Measurements from ENCODE around the gene HM13. TPM values are rescaled to one million over a fixed set of nuclear protein-coding genes. Genes with fewer than 3 reads are reported as not detected.

Gene HM13
- total and polyA plus RNA-seq, 2 of the 13 experiments (the other 11 are each of a cell fraction or from before 2014, with no cell fraction given), result 118 to 243 TPM

GRCh38 chr20:31522731-31523130 is 8.5 kb downstream of the HM13 start:
- peaks cover 47% of the 10 kb centered on the region for H4K20me1 ChIP-seq (ENCODE audit: insufficient read depth, low read length)
- H3K79me2 ChIP-seq (ENCODE audit: insufficient read depth, low read length), result peaks cover 56% of the 10 kb centered on the region
- FAIRE-seq (no peak), DNase-seq (ENCODE audit: low spot score) (no peak), ATAC-seq (no peak)
- H3K27ac ChIP-seq (ENCODE audit: extremely low read length, insufficient read depth, low read length), result no peak overlapping the region
- intact Hi-C loops (cut with micrococcal nuclease; ENCODE audit: unreplicated experiment), result no loop called here
- TF ChIP-seq U2AF2 (IDR thresholded peaks at IDR 0.05; ENCODE audit: low read depth, low read length) (no peak), ATF7 (IDR thresholded peaks at IDR 0.05) (0 out of 2 replicates have a peak, but pooled peaks have one; percentile 13), ATF7 (CRISPR knock-in tag; IDR thresholded peaks at IDR 0.05) (no peak), CEBPB (IDR thresholded peaks at IDR 0.05; ENCODE audit: borderline replicate concordance, low read depth, low read length) (0 out of 2 replicates have a peak, but pooled peaks have one; percentile 51), CEBPG (CRISPR knock-in tag; IDR thresholded peaks at IDR 0.05) (0 out of 2 replicates have a peak, but pooled peaks have one; percentile 4)
- ChIA-PET CTCF (ENCODE audit: low intra/inter-chr PET ratio, low total read pairs) (no interaction called here), POLR2A (no interaction called here)
- H3K4me2 ChIP-seq (ENCODE audit: low read depth, low read length), result no peak overlapping the region
- H3K27me3 ChIP-seq (ENCODE audit: control insufficient read depth in 1 of 2, insufficient read depth in 2 of 2, low read length in 2 of 2), result no peaks in the 10 kb centered on the region
- no peaks in the 10 kb centered on the region for H3K9me3 ChIP-seq (ENCODE audit: low read length)
- in situ Hi-C loops (cut with HindIII; ENCODE audit: extremely low pct_ligation_motif_present, low pct_unique_long_range_greater_than_20kb), result no loop called here
- no TSS peak for BruUV-seq (replicated peaks)
- H3K4me1 ChIP-seq (ENCODE audit: insufficient read depth, low read length), result peaks cover 20% of the 10 kb centered on the region
- no peak overlapping the region for H3K4me3 ChIP-seq (replicated peaks in 1 of 3; ENCODE audit: insufficient read depth in 1 of 3, low read depth in 2 of 3, low read length in 3 of 3)
- H3K9ac ChIP-seq (ENCODE audit: insufficient read depth, low read depth, low read length), result no peak overlapping the region
- WGBS (ENCODE audit: low lambda C conversion rate), result 98% methylated on average over 6 of the region's 6 CpGs
- H2AFZ ChIP-seq (ENCODE audit: low read length), result no peak overlapping the region
- peaks cover 34 to 74% of the 10 kb centered on the region in 2 experiments for H3K36me3 ChIP-seq (replicated peaks in 1 of 2; ENCODE audit: control insufficient read depth in 1 of 2, insufficient read depth in 2 of 2, low read length in 2 of 2)

- Histone ChIP-seq H3K9me3 (ENCODE audit: low read length) (no peaks in the 10 kb centered on the region), H3K9ac (ENCODE audit: insufficient read depth, low read depth, low read length) (no peak overlapping the region), H4K20me1 (ENCODE audit: insufficient read depth, low read length) (peaks cover 44% of the 10 kb centered on the region), H3K4me3 (replicated peaks in 1 of 3; ENCODE audit: insufficient read depth in 1 of 3, low read depth in 2 of 3, low read length in 3 of 3) (no peak overlapping the region), H3K4me1 (ENCODE audit: insufficient read depth, low read length) (peaks cover 19% of the 10 kb centered on the region), H3K27ac (ENCODE audit: extremely low read length, insufficient read depth, low read length) (no peak overlapping the region), H3K79me2 (ENCODE audit: insufficient read depth, low read length) (peaks cover 53% of the 10 kb centered on the region), H3K4me2 (ENCODE audit: low read depth, low read length) (no peak overlapping the region), H3K36me3 (replicated peaks in 1 of 2; ENCODE audit: control insufficient read depth in 1 of 2, insufficient read depth in 2 of 2, low read length in 2 of 2) (peaks cover 39 to 83% of the 10 kb centered on the region in 2 experiments), H2AFZ (ENCODE audit: low read length) (no peak overlapping the region), H3K27me3 (ENCODE audit: control insufficient read depth in 1 of 2, insufficient read depth in 2 of 2, low read length in 2 of 2) (no peaks in the 10 kb centered on the region)
- intact Hi-C loops (cut with micrococcal nuclease; ENCODE audit: unreplicated experiment) (no loop called here), in situ Hi-C loops (cut with HindIII; ENCODE audit: extremely low pct_ligation_motif_present, low pct_unique_long_range_greater_than_20kb) (no loop called here)
- POLR2A ChIA-PET, result no interaction called here
- CTCF ChIA-PET (ENCODE audit: low intra/inter-chr PET ratio, low total read pairs), result no interaction called here
- no TSS peak for BruUV-seq (replicated peaks)
- no peak for FAIRE-seq
- no peak for DNase-seq (ENCODE audit: low spot score)
- peak; percentile 52 for ATAC-seq
- 95% methylated on average over 8 of the region's 8 CpGs for WGBS (ENCODE audit: low lambda C conversion rate)
- TF ChIP-seq MLLT10 (CRISPR knock-in tag; IDR thresholded peaks at IDR 0.05), result no peak
- no peak for TF ChIP-seq MXD3 (CRISPR knock-in tag; IDR thresholded peaks at IDR 0.05)
- TF ChIP-seq ZNF44 (CRISPR knock-in tag; IDR thresholded peaks at IDR 0.05), result no peak
- no peak for TF ChIP-seq SNAPC2 (CRISPR knock-in tag; IDR thresholded peaks at IDR 0.05)
- TF ChIP-seq POLR2A (IDR thresholded peaks at IDR 0.05; ENCODE audit: insufficient read depth in 1 of 2, low read depth in 2 of 2, low read length in 2 of 2), result peak in 1 of 2 experiments; percentile 13; a peak in 1 of 4 replicates
- TF ChIP-seq, protein P1, sequence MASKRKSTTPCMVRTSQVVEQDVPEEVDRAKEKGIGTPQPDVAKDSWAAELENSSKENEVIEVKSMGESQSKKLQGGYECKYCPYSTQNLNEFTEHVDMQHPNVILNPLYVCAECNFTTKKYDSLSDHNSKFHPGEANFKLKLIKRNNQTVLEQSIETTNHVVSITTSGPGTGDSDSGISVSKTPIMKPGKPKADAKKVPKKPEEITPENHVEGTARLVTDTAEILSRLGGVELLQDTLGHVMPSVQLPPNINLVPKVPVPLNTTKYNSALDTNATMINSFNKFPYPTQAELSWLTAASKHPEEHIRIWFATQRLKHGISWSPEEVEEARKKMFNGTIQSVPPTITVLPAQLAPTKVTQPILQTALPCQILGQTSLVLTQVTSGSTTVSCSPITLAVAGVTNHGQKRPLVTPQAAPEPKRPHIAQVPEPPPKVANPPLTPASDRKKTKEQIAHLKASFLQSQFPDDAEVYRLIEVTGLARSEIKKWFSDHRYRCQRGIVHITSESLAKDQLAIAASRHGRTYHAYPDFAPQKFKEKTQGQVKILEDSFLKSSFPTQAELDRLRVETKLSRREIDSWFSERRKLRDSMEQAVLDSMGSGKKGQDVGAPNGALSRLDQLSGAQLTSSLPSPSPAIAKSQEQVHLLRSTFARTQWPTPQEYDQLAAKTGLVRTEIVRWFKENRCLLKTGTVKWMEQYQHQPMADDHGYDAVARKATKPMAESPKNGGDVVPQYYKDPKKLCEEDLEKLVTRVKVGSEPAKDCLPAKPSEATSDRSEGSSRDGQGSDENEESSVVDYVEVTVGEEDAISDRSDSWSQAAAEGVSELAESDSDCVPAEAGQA (IDR thresholded peaks at IDR 0.05; ENCODE audit: low read depth), result no peak
- TF ChIP-seq, protein P1 (CRISPR knock-in tag; IDR thresholded peaks at IDR 0.05; ENCODE audit: borderline replicate concordance), result no peak
- no peak for TF ChIP-seq ZNF24 (IDR thresholded peaks at IDR 0.05)
These were observed 9.4 kb downstream of the HM13 start for GRCh38 chr20:31523361-31524283.

All from HepG2 (cell line).